Activated naive CD4-positive, alpha-beta T cell (primary cell): ENCODE measurements around the gene KCNK16.
"Not testable (repeated sequence)": the region's sequence is repeated elsewhere in the genome, so short reads cannot be mapped to it uniquely, and the experiment has no call there.

Source experiments
- DNase-seq, 4 experiments: peaks; one replicate each; lab custom pipeline; 2025; lab: John Stamatoyannopoulos, UW

KCNK16 gene

GRCh38 chr6:39309942-39310531, 12.5 kb downstream of the KCNK16 start:
- peak in 3 of 4 experiments; percentile 15 to 22 (median 15) for DNase-seq

DNA sequence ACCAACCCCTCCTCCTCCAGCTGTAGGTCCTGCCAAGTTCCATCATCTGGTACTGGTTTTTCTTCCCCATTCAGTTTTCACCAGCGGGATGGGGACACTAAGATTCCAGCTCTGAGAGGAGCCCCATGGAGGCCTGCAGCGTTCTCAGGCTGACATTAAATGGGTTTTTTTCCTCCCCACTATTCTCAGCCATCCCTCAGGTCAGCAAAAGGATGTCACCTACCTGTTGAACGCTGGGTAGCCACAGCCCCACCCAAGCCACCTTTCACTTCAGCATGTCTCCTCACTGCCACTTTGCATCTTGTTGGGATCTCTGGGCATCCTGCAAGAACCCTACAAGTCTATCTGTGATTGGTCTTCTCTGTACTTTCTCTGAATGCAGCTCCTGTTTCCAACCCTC, 15.0 kb downstream of the KCNK16 start:
- DNase-seq = no peak

DNA sequence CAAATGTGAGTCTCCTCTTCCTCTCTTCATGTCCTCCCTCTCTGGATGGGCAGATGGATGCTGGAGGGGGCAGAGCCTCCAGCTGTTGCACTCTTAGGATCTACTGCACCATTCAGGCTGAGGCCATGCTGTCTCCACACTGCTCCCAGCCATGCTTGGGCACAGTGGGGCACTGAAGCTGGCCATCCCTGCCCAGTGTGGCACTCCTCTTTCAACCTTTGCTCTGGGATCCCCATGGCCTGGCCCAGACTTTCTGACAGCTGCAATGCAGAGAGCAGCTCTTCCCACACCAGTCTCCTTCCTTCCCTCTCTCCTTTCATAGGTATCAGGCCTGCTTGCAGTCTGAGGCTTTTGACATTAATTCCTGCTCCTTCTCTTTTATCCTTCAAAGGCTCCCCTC, 17.6 kb downstream of the KCNK16 start:
- no peak for DNase-seq

GRCh38 chr6:39303425-39304153, 18.9 kb downstream of the KCNK16 start:
- no peak for DNase-seq

- DNase-seq = peak; percentile 67 to 83 (median 78)
These were observed 19.7 kb downstream of the KCNK16 start for GRCh38 chr6:39302669-39303424.

- DNase-seq = no peak
These were observed 20.5 kb downstream of the KCNK16 start for GRCh38 chr6:39302011-39302410.

GRCh38 chr6:39301606-39302005, 20.9 kb downstream of the KCNK16 start:
- no peak for DNase-seq

- DNase-seq = no peak
These were observed 21.8 kb downstream of the KCNK16 start for GRCh38 chr6:39300739-39301138.

DNA sequence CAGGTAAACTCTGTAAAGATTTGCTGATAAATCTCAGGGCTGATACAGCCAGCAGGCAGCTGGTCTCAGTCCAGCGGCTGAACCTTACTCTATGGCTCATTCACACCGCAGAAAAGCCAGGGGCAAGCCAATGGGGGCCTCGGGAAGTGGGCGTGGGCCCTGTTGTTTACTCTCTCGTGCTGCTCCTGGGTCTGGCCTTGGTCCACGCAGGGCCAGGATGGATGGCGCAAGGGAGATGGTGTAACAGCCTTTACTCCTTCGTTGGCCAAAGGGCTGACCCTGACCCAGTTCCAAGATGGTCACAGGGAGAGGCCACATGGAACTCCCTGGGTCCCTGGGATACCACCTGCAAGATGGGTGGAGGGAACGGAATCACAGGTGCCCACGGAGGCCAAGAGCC, 24.4 kb downstream of the KCNK16 start:
- DNase-seq = no peak

DNA sequence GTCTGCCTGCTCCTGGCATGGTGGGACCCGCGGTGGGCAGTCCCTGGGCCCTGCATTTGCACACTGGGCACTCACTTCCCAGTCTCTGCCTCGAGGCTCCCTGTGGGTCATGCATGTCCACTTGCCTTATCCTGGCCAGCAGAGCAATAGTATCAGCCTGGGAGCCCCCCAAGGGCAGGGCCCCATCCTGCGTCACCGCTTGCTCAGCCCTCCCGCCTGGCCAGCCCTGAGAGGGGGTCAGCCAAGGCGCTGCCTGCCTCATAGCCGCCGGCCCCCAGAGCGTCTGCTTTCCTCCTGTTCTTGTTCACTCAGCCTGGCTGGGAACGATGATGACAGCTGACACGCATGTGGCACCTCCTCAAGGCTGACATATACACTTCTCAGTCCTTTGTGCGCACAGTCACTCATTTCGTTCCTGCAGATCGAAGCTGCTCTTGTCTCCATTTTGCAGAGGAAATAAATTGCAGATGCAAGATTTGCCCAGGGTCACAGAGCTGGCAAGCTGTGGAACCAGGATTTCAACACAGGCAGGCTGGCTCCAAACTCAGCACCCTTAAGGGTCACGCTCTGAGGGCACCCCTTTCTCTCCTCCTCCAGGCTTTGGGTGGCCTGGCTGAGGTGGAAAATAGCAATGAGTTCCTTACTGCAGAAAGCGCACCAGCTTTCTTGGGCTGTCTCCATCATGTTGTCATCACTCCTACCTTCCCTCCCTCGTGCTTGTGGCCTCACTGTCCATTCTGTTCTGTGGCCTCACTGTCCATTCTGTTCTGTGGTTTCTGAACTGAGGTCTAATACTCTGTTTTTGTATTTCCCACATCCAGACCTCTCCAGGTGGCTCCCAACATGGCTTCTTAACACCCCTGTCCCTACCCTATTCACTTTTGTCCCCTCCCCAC, 25.5 kb downstream of the KCNK16 start:
- no peak for DNase-seq

DNA sequence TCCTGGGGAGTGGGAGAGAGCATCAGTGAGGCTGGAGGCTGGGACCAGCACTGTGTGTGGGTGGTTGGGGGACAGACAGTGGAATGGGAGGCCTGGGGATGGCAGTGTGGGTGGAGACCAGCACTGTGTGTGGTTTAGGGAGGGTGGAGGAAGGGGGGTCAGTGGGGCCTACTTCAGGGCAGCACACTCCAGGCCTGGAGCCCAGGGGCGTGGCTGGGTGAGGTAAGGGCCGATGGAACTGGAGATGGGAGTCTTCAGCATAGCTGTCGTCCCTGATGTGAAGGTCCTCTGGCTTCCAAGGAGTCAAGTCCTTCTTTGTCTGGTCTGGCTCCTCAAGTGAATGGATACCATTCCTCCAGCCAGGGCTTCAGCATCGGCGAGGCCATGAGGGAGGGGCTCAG, 26.9 kb downstream of the KCNK16 start:
- DNase-seq = no peak

DNA sequence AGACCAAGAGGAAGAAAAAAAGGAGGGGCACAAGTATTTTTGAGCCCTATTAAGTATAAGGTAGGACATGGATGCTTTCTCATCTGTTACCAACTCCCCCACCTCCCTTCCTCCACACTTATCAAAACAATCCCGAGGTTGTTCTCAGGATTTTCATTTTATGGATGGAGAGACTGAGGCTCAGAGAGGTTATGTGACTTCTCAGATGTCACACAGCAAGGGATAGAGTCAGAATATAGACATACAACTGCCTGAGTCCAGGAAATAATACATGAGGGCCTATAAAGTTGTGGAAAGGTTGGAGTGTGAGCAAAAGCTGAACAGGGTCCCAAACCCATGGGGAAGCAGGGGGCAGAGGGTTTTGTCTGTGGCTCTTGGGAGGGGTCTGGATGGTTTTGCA, 27.6 kb downstream of the KCNK16 start:
- DNase-seq = no peak

DNA sequence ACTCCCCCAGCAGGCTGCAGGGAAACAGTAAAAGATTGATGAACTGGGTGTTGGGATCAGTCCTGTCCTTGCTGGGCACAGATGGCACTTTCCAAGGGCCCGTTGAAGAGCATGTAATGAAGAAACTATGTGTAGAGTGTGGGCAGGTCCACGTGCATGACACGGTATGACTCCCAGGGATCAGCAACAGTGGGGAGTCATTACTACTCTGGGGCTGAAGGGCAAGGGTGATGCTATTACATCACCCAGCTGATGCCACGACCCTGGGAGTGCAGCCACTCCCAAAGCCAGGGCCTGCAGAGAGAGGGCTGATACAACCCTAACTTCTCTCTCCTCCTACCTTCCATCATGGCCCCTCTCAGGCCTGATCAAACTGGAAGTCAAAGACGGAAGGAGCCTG, 28.4 kb downstream of the KCNK16 start:
- no peak for DNase-seq

- DNase-seq = no peak
These were observed 29.9 kb downstream of the KCNK16 start for GRCh38 chr6:39292637-39293036.

- no peak for DNase-seq
These were observed 33.0 kb downstream of the KCNK16 start for GRCh38 chr6:39289490-39289889.

DNA sequence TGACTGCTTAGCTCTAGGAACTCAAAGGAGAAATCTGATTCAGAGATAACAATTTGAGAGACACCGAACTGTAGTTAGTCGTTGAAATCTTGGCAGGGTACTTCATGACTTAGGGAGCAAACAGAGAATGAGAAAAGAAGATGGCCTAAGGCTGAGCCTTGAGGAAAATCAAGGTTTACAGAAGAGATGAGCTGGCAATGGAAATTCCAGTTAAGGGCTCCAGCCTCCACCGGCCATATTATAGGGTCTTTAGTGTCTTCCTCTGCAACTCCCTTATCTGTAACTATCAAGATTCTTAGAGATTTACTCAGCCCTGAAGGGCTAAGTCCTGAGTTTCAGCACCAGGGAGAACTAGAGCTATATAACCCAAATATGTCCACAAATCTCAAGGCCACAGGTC, 34.9 kb downstream of the KCNK16 start:
- DNase-seq = no peak

DNA sequence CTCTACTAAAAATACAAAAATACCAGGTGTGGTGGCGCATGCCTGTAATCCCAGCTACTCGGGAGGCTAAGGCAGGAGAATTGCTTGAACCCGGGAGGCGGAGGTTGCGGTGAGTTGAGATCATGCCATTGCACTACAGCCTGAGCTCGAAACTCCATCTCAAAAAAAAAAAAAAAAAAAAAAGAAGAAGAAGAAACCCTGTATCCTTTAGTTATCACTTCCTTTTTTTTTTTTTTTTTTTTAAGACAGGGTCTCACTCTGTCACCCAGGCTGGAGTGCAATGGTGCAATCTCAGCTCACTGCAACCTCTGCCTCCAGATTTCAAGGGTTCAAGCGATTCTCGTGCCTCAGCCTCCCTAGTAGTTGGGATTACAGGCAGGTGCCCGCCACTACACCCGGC, 35.9 kb downstream of the KCNK16 start:
- not testable (repeated sequence) for DNase-seq

GRCh38 chr6:39282774-39283173, 39.7 kb downstream of the KCNK16 start:
- DNase-seq = no peak

DNA sequence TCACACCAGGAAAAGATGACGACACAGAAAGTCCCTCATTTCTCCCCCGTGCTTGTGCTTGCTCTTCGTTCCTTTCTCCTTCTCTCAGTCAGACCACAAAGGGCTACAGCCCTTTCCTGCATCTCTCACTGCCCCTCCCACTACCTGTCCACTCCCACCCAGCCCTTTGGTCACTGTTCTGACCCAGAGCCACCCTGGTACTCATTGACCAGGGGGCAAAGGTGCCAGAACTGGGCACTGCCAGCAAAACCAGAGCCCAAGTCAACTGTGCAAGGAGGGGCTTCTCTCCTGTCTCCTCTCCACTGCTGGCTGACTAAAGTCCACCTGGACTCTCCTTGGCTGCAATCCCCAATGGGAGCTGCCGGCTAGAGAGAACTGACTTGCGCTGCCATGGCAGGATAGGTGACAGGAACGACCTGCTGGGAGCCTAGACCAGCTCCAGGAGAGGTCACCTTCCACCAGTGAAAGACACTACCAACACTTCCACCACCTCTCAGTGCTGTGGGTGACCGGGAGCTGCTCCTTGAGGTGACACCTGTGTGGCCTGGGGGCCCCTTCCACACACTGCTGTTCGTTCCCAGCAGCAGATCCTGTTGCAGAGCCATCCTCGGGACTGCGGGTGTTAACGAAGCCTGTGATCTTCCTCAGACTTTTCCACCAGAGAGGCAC, 41.1 kb downstream of the KCNK16 start:
- DNase-seq = no peak

- no peak for DNase-seq
These were observed 42.2 kb downstream of the KCNK16 start for GRCh38 chr6:39280247-39280731.

GRCh38 chr6:39279539-39279938, 43.0 kb downstream of the KCNK16 start:
- DNase-seq = no peak
